WERI-Rb-1 (cell line): Measurements from ENCODE around the gene TM2D3.

ENCODE experiments used
- DNase-seq: peaks from one replicate; pipeline ENCODE4 v3.0.0-alpha.2; 2020
- H3K27ac ChIP-seq: fragments of 250-450 bp; sonication (Bioruptor Pico); 2 replicates; pipeline ENCODE4 v1.5.1; 2020; ENCODE audit warnings: mild to moderate bottlenecking, moderate library complexity
- H3K27me3 ChIP-seq: fragments of 250-450 bp; sonication (Bioruptor Pico); 2 replicates; pipeline ENCODE4 v1.5.1; 2021; ENCODE audit warnings: mild to moderate bottlenecking, low read depth, moderate library complexity; ENCODE audit not compliant: insufficient read depth, severe bottlenecking
- H3K36me3 ChIP-seq: fragments of 250-450 bp; sonication (Bioruptor Pico); 2 replicates; pipeline ENCODE4 v1.5.1; 2020; ENCODE audit warnings: mild to moderate bottlenecking, moderate library complexity
- H3K4me3 ChIP-seq: 2 replicates; pipeline ENCODE4 v1.5.1; 2011; ENCODE audit warnings: low read depth, mild to moderate bottlenecking, control low read depth, low read length
- H3K9me3 ChIP-seq: fragments of 250-450 bp; sonication (Bioruptor Pico); 2 replicates; pipeline ENCODE4 v1.5.1; 2021; ENCODE audit warnings: mild to moderate bottlenecking, moderate library complexity; ENCODE audit not compliant: severe bottlenecking
- TF ChIP-seq, protein P1 (sequence below): IDR thresholded peaks from 2 replicates; pipeline ENCODE4 v1.5.1; 2011; ENCODE audit warnings: low read depth, mild to moderate bottlenecking, control low read depth, inconsistent platforms, low read length

The TM2D3 gene

DNA sequence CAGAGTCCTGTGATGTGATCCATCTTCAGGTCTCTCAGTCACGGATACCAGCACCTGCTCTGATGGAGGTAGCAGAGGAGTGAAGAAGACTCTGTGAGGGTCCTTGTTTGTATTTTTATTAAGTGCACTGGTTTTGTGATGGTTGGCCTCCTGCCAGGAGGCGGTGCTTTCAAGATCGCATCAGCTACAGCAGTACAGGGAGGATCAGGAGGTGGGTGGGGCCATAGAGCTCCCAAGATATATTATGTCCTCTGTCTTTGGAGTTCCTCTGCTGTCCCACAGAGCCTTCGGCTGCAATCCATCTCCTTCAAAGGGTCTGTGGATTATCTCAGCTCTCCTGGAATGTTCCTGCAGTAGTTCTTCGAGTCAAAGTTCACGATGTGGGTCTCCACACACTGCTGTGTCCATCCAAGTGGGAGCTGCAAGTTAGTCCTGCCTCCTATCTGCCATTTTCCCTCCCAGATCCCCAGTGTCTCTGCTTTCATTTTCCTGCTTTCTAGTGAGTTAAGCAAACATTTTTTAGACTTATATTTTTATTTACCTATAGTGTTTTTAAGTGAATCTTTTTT, 54.7 kb downstream of the TM2D3 start:
- Histone ChIP-seq H3K4me3 (no peak overlapping the region), H3K27me3 (no peaks in the 10 kb centered on the region), H3K9me3 (peaks cover 6% of the 10 kb centered on the region), H3K27ac (no peak overlapping the region), H3K36me3 (no peaks in the 10 kb centered on the region)
- no peak for DNase-seq
- TF ChIP-seq, protein P1, sequence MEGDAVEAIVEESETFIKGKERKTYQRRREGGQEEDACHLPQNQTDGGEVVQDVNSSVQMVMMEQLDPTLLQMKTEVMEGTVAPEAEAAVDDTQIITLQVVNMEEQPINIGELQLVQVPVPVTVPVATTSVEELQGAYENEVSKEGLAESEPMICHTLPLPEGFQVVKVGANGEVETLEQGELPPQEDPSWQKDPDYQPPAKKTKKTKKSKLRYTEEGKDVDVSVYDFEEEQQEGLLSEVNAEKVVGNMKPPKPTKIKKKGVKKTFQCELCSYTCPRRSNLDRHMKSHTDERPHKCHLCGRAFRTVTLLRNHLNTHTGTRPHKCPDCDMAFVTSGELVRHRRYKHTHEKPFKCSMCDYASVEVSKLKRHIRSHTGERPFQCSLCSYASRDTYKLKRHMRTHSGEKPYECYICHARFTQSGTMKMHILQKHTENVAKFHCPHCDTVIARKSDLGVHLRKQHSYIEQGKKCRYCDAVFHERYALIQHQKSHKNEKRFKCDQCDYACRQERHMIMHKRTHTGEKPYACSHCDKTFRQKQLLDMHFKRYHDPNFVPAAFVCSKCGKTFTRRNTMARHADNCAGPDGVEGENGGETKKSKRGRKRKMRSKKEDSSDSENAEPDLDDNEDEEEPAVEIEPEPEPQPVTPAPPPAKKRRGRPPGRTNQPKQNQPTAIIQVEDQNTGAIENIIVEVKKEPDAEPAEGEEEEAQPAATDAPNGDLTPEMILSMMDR, result no peak

DNA sequence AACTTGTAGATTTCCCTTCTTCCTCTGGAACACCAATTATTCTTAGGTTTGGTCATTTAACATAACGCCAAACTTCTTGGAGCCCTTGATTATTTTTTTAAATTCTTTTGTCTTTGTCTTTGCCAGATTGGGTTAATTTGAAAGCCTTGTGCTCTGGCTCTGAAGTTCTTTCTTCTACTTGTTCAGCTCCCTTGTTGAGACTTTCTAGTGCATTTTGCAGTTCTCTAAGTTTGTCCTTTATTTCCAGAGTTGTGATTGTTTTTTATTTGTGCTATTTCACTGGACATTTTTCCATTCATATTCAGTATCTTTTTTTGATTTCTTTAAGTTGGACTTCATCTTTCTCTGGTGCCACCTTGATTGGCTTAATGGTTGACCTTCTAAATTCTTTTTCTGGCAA, 55.5 kb downstream of the TM2D3 start:
- Histone ChIP-seq H3K27ac (no peak overlapping the region), H3K9me3 (peaks cover 6% of the 10 kb centered on the region), H3K4me3 (no peak overlapping the region), H3K27me3 (no peaks in the 10 kb centered on the region), H3K36me3 (no peaks in the 10 kb centered on the region)
- DNase-seq, result no peak
- TF ChIP-seq, protein P1, result no peak
